ENCODE measurements around the gene ALG11. TPM values are rescaled to one million over a fixed set of nuclear protein-coding genes. Genes with fewer than 3 reads are reported as not detected.

ALG11 gene
- total and polyA plus RNA-seq, 2 experiments from 2014 or later = 36.9 to 40.1 TPM

GRCh38 chr13:52036037-52036436 is 23.8 kb downstream of the ALG11 start:
- Histone ChIP-seq H3K4me3 (no peak overlapping the region), H3F3A (replicated peaks; ENCODE audit: low read depth) (no peaks in the 10 kb centered on the region), H3K9me2 (ENCODE audit: insufficient read depth) (no peaks in the 10 kb centered on the region), H3K4me1 (ENCODE audit: insufficient read depth) (no peaks in the 10 kb centered on the region), H4K20me1 (replicated peaks; ENCODE audit: insufficient read depth) (no peaks in the 10 kb centered on the region), H2AFZ (no peak overlapping the region), H3K4me2 (no peak overlapping the region), H3K27ac (ENCODE audit: low read depth) (no peak overlapping the region), H3K27me3 (ENCODE audit: insufficient read depth) (no peaks in the 10 kb centered on the region), H3K79me2 (replicated peaks; ENCODE audit: insufficient read depth) (no peaks in the 10 kb centered on the region), H3K36me3 (ENCODE audit: insufficient read depth) (no peaks in the 10 kb centered on the region)
- Mint-ChIP-seq H3K9me3 (no peaks in the 10 kb centered on the region), H3K27me3 (ENCODE audit: insufficient read depth, low read depth, poor library complexity) (no peaks in the 10 kb centered on the region), H3K4me3 (no peak overlapping the region), H3K4me1 (peaks cover 3% of the 10 kb centered on the region; the same call in 1 of the 3 replicates), H3K27ac (no peak overlapping the region), H3K36me3 (ENCODE audit: low read depth) (0 out of 3 replicates have a peak, but pooled peaks cover 2% of the 10 kb centered on the region)
- DNase-seq (ENCODE audit: low spot score) (no peak), ATAC-seq (no peak)
- TF ChIP-seq EZH2 (IDR thresholded peaks at IDR 0.05; ENCODE audit: low read depth, unreplicated experiment) (no peak), ZNF331 (CRISPR knock-in tag; IDR thresholded peaks at IDR 0.05; ENCODE audit: low read depth) (no peak), REST (IDR thresholded peaks at IDR 0.05; ENCODE audit: unreplicated experiment) (no peak), CREB1 (CRISPR knock-in tag; IDR thresholded peaks at IDR 0.05; ENCODE audit: low read depth) (no peak), ZNF462 (CRISPR knock-in tag; IDR thresholded peaks at IDR 0.05) (no peak), JUNB (IDR thresholded peaks at IDR 0.05; ENCODE audit: unreplicated experiment) (no peak), ETS1 (IDR thresholded peaks at IDR 0.05) (no peak), EZH2phosphoT487 (IDR thresholded peaks at IDR 0.05; ENCODE audit: unreplicated experiment) (no peak), CTCF (conservative IDR thresholded peaks at IDR 0.05; ENCODE audit: low read depth in 2 of 2) (no peak)
